IPS DF 19.7 (cell line): ENCODE data around the gene METRNL.
"Not testable (repeated sequence)": the region's sequence is repeated elsewhere in the genome, so short reads cannot be mapped to it uniquely, and the experiment has no call there.

Source experiments
- DNase-seq: peaks from one replicate; pipeline ENCODE4 v3.0.0-alpha.2; 2013; ENCODE audit warnings: low read depth, low spot score

METRNL gene

GRCh38 chr17:83065660-83066542 lies 13.5 kb upstream of the METRNL start:
- DNase-seq: no peak

GRCh38 chr17:83066543-83066890 lies 12.9 kb upstream of the METRNL start:
- DNase-seq: not testable (repeated sequence)

- no peak for DNase-seq
Observed at GRCh38 chr17:83067071-83067717, 12.2 kb upstream of the METRNL start.

GRCh38 chr17:83067718-83068261 lies 11.6 kb upstream of the METRNL start:
- no peak for DNase-seq

- DNase-seq: no peak
Observed at GRCh38 chr17:83068641-83069570, 10.5 kb upstream of the METRNL start.

GRCh38 chr17:83069571-83069906 lies 9.9 kb upstream of the METRNL start:
- DNase-seq: no peak

GRCh38 chr17:83069931-83070742 lies 9.3 kb upstream of the METRNL start:
- no peak for DNase-seq

GRCh38 chr17:83070800-83071341 lies 8.5 kb upstream of the METRNL start:
- DNase-seq: no peak

GRCh38 chr17:83071365-83071764 lies 8.0 kb upstream of the METRNL start:
- DNase-seq: no peak

- no peak for DNase-seq
Observed at GRCh38 chr17:83071966-83072562, 7.3 kb upstream of the METRNL start.

GRCh38 chr17:83072600-83073358 lies 6.6 kb upstream of the METRNL start:
- DNase-seq: no peak

- DNase-seq: no peak
Observed at GRCh38 chr17:83073389-83074063, 5.9 kb upstream of the METRNL start.

GRCh38 chr17:83074486-83075223 lies 4.8 kb upstream of the METRNL start:
- DNase-seq: no peak

GRCh38 chr17:83075270-83075880 lies 4.0 kb upstream of the METRNL start:
- DNase-seq: no peak

GRCh38 chr17:83076938-83077337 lies 2.5 kb upstream of the METRNL start:
- DNase-seq: no peak

GRCh38 chr17:83077411-83077810 lies 2.0 kb upstream of the METRNL start:
- DNase-seq: no peak

GRCh38 chr17:83077939-83078338 lies 1.5 kb upstream of the METRNL start:
- DNase-seq: no peak
